Mesodermal cell (in vitro differentiated cells): ENCODE results near the gene SPATA2L.
A peak's percentile ranks its signal among the peaks of the same experiment; 100 is the strongest.

ENCODE experiments used
- H3K27ac ChIP-seq: 2 replicates; pipeline ENCODE4 v1.7.0; 2013; ENCODE audit warnings: mild to moderate bottlenecking, low read depth, low read length, moderate library complexity; ENCODE audit not compliant: severe bottlenecking
- H3K36me3 ChIP-seq: 2 replicates; pipeline ENCODE4 v1.7.1; 2013; ENCODE audit warnings: mild to moderate bottlenecking, low read length, moderate library complexity; ENCODE audit not compliant: control insufficient read depth, insufficient read depth
- H3K4me1 ChIP-seq: one replicate; pipeline ENCODE4 v1.7.1; 2013; ENCODE audit warnings: mild to moderate bottlenecking, low read length; ENCODE audit not compliant: insufficient read depth, control insufficient read depth, poor library complexity, severe bottlenecking
- H3K4me3 ChIP-seq: 2 replicates; pipeline ENCODE4 v1.7.0; 2013; ENCODE audit warnings: low read length, control low read depth, mild to moderate bottlenecking; ENCODE audit not compliant: insufficient read depth, poor library complexity, severe bottlenecking; ENCODE audit errors: extremely low read depth
- H3K9me3 ChIP-seq: 2 replicates; pipeline ENCODE4 v1.7.1; 2013; ENCODE audit warnings: mild to moderate bottlenecking, low read length, moderate library complexity; ENCODE audit not compliant: control insufficient read depth
- WGBS, 2 experiments: methylation state at CpG; one replicate each; pipeline ENCODE4 v1.1.5; 2013; ENCODE audit warnings: missing lambda C conversion rate in 2 of 2; ENCODE audit not compliant: insufficient coverage in 2 of 2; 5-methylcytosine and 5-hydroxymethylcytosine counted together

The SPATA2L gene

DNA sequence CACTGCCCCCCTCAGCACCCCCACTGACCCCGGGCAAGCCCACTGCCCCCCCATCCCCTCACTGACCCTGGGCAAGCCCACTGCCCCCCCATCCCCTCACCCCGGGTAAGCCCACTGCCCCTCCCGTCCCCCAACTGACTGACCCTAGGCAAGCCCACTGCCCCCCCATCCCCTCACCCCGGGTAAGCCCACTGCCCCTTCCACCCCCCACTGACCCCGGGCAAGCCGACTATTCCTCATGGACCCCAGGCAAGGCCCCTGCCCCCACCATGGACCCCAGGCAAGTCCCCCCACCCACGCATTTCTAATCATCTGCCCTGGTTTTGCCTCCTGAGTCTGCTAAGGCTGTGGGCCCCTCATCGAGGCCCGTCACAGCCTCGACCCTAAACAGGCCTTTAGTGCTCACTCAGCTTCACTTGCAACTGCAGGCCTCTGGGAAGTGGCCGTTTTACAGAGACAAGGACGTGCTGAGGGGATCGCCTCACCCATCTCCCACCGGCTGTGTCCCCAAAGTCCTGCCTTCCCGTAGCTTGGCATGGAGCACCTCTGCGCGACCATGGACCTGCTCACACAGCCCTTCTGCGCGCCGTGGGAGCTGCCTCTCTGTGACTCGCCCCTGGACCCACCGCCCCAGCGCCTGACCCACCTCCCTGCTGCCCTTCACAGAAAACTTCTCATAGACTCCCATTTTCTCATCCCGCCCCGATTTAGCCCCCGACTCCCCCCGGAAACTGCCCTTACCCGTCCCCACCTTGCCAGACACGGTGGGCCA lies 15.6 kb upstream of the SPATA2L start:
- Histone ChIP-seq H3K27ac (no peak overlapping the region), H3K4me3 (no peak overlapping the region), H3K36me3 (no peaks in the 10 kb centered on the region), H3K9me3 (no peaks in the 10 kb centered on the region), H3K4me1 (peaks cover 6% of the 10 kb centered on the region)
- 92 to 95% methylated on average over 22 to 23 of the region's 29 CpGs for WGBS, 2 experiments

DNA sequence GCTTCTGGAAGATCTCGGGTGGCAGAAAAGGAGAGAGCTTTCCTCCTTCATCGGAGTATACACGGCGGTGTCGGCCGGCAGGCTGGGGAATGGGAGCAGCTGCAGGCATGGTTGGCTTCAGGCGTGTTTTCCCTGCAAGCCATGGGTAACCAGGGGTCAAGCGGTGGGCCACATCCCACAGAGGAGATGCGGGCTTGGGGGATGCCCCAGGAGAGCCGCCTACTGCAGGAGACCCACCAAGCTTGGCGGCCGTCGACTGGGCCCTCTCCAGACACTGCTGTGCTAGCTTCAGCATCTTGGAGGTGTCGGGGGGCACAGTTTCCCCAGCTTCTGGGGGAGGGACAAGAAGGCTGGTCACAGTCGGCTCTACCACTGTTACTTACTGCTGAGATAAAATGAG lies 15.0 kb upstream of the SPATA2L start:
- H3K4me3 ChIP-seq: no peak overlapping the region
- WGBS, 2 experiments: 93 to 94% methylated on average over 9 to 14 of the region's 15 CpGs

DNA sequence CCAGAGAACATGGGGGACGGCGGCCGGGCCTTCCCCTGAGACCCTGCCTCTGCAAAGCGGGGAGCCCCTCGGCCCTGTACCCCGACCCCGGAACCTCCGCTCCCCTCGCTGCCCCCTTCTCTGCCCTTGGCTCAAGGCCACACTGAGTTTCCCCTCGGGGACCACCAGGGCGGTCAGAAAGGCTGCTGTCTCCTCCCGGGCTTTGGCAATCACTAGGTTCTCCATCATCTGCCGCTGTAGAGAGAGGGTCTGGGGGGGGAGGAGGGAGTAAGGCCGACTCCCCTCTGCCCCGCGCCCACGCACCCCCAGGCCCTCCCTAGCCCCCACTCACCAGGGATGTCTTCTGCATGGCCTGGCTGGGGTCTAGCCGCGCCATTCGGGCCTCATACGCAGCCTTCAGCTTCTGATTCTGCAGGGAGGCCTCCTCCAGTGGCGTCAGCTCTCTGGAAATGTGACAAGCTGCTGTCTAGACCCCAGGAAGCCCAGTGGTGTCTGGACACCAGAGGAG lies 10.8 kb upstream of the SPATA2L start:
- Histone ChIP-seq H3K4me1 (no peaks in the 10 kb centered on the region), H3K27ac (no peak overlapping the region), H3K36me3 (no peaks in the 10 kb centered on the region), H3K9me3 (no peaks in the 10 kb centered on the region), H3K4me3 (peak overlapping the region; percentile 57)
- 15 to 16% methylated on average over 15 to 16 of the region's 22 CpGs for WGBS, 2 experiments

More for the DNA sequence above, 15.0 kb upstream of the SPATA2L start:
- peaks cover 6% of the 10 kb centered on the region for H3K4me1 ChIP-seq
- no peaks in the 10 kb centered on the region for H3K9me3 ChIP-seq
- H3K36me3 ChIP-seq: no peaks in the 10 kb centered on the region
- H3K27ac ChIP-seq: no peak overlapping the region

DNA sequence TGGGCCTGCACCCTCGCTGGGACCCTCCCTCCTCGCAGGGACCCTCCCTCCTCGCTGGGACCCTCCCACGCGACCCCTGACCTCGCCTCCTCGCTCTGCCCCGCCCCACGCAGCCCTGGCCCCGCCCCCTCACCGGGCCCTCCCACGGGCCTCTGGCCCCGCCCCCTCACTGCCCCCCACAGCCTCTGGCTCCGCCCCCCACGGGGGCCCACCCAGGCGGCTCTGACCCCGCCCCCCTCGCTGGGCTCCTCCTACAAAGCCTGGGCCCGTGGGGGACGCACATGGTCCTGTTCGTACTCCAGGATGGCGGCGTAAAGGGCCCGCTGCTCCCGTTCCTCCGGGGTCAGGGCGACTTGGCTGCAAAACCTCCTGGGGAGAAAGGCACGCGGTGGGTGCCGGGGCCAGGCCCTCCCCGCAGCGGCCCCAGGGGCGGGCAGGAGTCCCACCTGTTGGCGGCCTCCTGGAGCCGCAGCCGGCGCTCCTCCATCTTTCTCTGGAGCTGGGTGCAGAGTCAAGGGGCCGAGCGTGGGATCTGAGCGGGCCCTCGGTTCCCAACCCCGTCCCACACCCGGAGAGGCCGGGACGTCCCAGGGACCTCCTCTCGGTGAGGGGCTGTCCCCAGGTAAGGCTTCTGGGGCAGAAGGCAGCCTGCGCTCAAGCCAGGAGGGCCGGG lies 10.2 kb upstream of the SPATA2L start:
- no peaks in the 10 kb centered on the region for H3K4me1 ChIP-seq
- H3K27ac ChIP-seq: no peak overlapping the region
- H3K4me3 ChIP-seq: peak overlapping the region; percentile 57
- H3K9me3 ChIP-seq: no peaks in the 10 kb centered on the region
- H3K36me3 ChIP-seq: no peaks in the 10 kb centered on the region
- WGBS, 2 experiments: 6 to 8% methylated on average over 27 to 36 of the region's 48 CpGs

DNA sequence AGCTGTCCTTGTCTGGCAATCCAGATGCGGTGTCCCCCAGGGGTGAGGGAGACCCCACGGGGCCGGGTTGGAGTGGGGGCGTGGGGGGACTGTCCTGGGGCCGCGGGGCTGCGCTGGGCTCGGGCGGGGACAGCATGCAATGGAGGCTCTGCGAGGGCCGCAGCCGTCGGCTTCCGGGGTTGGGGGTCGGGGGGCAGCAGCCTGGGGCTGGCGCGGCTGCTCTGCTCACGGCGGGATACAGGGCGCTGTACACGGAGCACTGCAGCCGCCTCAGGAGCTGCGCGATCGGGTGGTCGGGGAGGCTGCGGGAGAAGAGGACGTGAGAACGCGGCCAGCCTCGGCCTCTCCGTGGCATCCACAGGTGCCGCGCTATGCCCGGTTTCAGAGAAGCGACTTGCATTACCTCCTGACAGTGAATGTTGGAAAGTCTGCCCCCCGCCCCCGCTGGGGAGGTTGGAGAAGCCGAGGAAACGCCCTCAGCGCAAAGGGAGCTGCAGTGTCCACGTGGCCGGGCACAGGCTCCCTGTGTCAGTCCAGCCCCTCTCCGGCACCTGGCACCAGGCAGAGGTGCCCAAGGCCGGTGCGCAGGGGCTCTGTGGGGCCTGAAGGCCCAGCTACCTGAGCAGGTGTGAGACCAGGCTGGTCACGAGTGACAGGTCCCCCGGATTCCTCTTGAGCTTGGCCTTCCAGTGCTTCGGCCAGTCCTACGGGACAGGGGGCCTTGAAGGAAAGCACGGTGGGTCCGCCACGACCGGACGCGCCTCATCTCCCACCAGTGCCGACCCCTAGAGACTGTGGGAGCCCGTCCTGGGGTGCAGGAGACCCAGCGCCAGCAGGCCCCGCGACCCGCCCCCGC lies 9.4 kb upstream of the SPATA2L start:
- no peaks in the 10 kb centered on the region for H3K9me3 ChIP-seq
- H3K4me1 ChIP-seq: no peaks in the 10 kb centered on the region
- 95 to 96% methylated on average over 58 of the region's 63 CpGs for WGBS, 2 experiments
- no peak overlapping the region for H3K4me3 ChIP-seq
- no peak overlapping the region for H3K27ac ChIP-seq
- no peaks in the 10 kb centered on the region for H3K36me3 ChIP-seq

DNA sequence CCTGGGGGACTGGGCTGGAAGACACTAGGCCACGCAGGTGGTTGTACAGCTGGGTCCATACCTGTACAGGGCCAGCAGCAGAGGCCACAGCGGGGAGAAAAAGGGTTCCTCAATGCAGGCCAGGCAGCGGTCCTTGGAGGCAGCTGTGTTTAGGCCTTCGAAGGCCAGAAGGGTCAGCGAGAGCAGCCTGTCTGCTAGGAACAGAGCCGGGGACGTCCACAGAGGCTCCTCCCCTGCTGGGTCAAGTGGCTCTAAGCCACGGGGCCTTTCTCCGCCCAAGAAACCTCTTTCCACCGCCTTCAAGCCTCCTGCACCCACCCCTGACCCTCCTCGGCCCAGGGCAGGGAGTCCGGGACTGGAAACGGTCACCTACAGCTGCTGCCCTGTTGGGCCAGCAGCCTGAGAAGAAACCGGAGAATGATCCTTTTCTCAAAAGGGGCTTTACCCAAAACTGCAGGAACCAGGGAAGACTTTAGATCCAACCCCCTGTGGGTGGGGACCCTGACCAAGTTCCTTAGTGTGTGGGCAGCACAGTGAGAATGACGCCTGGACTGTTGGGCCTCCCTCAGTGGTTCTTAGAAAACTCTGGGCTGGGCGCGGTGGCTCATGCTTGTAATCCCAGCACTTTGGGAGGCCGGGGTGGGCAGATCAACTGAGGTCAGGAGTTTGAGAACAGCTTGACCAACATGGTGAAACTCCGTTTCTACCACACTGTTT lies 8.4 kb upstream of the SPATA2L start:
- Histone ChIP-seq H3K4me1 (no peaks in the 10 kb centered on the region), H3K36me3 (no peaks in the 10 kb centered on the region), H3K27ac (no peak overlapping the region), H3K9me3 (no peaks in the 10 kb centered on the region), H3K4me3 (no peak overlapping the region)
- WGBS, 2 experiments: 87% methylated on average over 18 to 19 of the region's 19 CpGs

DNA sequence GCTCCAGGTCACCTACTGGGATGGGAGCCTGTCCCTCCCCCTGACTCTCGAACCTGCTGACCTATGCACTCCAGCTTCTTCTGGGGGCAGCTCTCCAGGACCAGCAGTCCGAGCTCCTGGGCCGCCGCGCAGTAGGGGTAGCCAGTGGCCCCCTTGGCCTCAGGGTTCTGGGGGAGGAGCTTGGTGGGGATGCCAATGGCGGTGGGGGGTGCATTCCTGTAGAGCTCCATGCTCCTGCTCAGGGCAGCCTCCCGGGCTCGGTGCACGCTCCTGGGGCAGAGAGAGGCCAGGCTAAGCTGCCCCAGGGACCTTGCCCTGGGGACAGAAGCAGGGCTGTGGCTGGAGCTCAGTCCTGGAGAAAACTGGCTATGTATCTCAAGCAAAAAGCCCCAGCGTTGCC lies 7.7 kb upstream of the SPATA2L start:
- 64 to 67% methylated on average over 6 to 10 of the region's 10 CpGs for WGBS, 2 experiments
- no peaks in the 10 kb centered on the region for H3K9me3 ChIP-seq
- H3K4me1 ChIP-seq: no peaks in the 10 kb centered on the region
- H3K27ac ChIP-seq: no peak overlapping the region
- H3K36me3 ChIP-seq: no peaks in the 10 kb centered on the region
- no peak overlapping the region for H3K4me3 ChIP-seq

DNA sequence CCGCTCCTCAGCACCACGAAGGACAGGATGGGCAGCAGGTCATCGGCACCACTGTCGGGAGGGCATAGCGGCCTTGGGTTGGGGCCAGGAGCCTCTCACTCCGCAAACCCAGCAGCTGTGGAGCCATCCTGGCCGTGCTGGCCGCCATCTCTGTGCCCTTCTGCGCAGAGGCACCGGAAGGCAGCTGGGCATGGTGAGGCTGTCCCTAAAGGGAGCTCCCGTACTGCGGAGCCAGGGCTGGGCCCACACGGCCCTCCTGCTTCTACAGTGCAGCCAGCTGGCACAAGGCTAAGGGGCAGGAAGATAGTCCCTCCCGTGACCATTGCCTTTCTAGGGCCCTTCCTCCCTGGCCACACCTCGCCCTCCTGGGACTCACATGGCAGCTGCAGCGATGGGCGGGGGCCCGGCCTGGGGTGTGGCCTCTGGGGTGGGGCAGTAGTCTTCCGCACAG lies 7.0 kb upstream of the SPATA2L start:
- no peaks in the 10 kb centered on the region for H3K36me3 ChIP-seq
- H3K27ac ChIP-seq: no peak overlapping the region
- H3K4me1 ChIP-seq: no peaks in the 10 kb centered on the region
- H3K9me3 ChIP-seq: no peaks in the 10 kb centered on the region
- no peak overlapping the region for H3K4me3 ChIP-seq
- WGBS, 2 experiments: 89 to 95% methylated on average over 17 to 18 of the region's 19 CpGs

DNA sequence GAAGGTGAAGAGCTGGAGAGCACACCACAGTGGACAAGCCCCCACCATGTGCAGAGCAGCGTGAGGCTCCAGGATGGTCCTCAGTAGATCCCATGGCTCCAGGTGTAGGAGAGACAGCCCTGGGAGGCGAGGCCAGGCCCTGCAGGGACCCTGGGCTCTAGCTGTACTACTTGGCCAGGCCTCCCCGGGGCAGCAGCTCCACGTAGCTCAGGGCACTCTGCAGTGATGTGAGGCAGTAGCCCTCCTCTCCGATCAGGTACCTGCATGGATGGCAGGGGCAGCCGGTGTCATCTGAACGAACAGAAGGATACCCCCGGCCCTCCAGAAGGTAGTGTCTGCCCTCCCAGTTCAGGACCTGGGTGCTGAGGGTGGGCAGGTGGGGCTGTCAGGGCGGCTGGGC lies 6.2 kb upstream of the SPATA2L start:
- no peak overlapping the region for H3K27ac ChIP-seq
- no peaks in the 10 kb centered on the region for H3K9me3 ChIP-seq
- 91 to 93% methylated on average over 8 to 9 of the region's 9 CpGs for WGBS, 2 experiments

More for the DNA sequence above, 6.2 kb upstream of the SPATA2L start:
- Histone ChIP-seq H3K4me1 (no peaks in the 10 kb centered on the region), H3K4me3 (no peak overlapping the region), H3K36me3 (no peaks in the 10 kb centered on the region)
